Vagina (tissue), 2 donors: ENCODE data around the gene MRPL27. TPM values are rescaled to one million over a fixed set of nuclear protein-coding genes. Genes with fewer than 3 reads are reported as not detected.
"Not testable (repeated sequence)": the region's sequence is repeated elsewhere in the genome, so short reads cannot be mapped to it uniquely, and the experiment has no call there.

Experiments used
- DNase-seq, 2 donors: peaks; one replicate each; pipeline ENCODE4 v3.0.0-alpha.2; 2017; ENCODE audit errors: extremely low spot score in 2 of 2
- H3K27ac ChIP-seq: fragments of 200-600 bp; sonication (generic); one replicate; pipeline ENCODE4 v1.5.1; 2019
- H3K27me3 ChIP-seq: fragments of 200-600 bp; sonication (generic); one replicate; pipeline ENCODE4 v1.5.1; 2019
- H3K36me3 ChIP-seq, 2 donors: fragments of 200-600 bp; sonication (generic); one replicate each; pipeline ENCODE4 v1.5.1; 2017 to 2019
- H3K4me1 ChIP-seq: fragments of 200-600 bp; sonication (generic); one replicate; pipeline ENCODE4 v1.5.1; 2019
- H3K4me3 ChIP-seq, 2 donors: fragments of 200-600 bp; sonication (generic); 1 replicate in 1 of 2; 2 replicates in 1 of 2; pipeline ENCODE4 v1.5.1; 2016 to 2019
- H3K9me3 ChIP-seq: fragments of 200-600 bp; sonication (generic); one replicate; pipeline ENCODE4 v1.5.1; 2019
- POLR2A ChIP-seq, 2 donors: fragments of 450-650 bp; IDR thresholded peaks; one replicate each; pipeline ENCODE4 v1.6.1; 2017; ENCODE audit warnings: antibody characterized with exemption in 2 of 2, mild to moderate bottlenecking in 2 of 2, moderate library complexity in 2 of 2
- POLR2AphosphoS5 ChIP-seq, 2 donors: sonication (generic); formaldehyde crosslinking; IDR thresholded peaks; one replicate each; pipeline ENCODE4 v1.9.0; 2017; ENCODE audit warnings: antibody characterized with exemption in 2 of 2, mild to moderate bottlenecking in 2 of 2, low read depth in 1 of 2; ENCODE audit not compliant: insufficient read depth in 1 of 2
- intact Hi-C: fragments of 100-400 bp; cut with DNase I; formaldehyde crosslinking; loops from one replicate; pipeline ENCODE4 v1.15.1; 2023
- total RNA-seq: library from RNA; depleted of rRNA; stranded (reverse); fragments of >200 nt; gene quantifications from one replicate; pipeline ENCODE4 v1.2.3, GENCODE V29; 2016
- TF ChIP-seq, protein P1 (sequence below), 3 experiments: fragments of 450-650 bp in 2 of 3; fragments of 200-600 bp in 1 of 3; sonication (generic) in 1 of 3; IDR thresholded peaks; one replicate each; pipeline ENCODE4 v1.5.1; 2017 to 2019; ENCODE audit warnings: antibody characterized with exemption in 3 of 3, mild to moderate bottlenecking in 2 of 3, moderate library complexity in 2 of 3

MRPL27 gene
- total RNA-seq, 1 donor from 2014 or later = 41.7 TPM

DNA sequence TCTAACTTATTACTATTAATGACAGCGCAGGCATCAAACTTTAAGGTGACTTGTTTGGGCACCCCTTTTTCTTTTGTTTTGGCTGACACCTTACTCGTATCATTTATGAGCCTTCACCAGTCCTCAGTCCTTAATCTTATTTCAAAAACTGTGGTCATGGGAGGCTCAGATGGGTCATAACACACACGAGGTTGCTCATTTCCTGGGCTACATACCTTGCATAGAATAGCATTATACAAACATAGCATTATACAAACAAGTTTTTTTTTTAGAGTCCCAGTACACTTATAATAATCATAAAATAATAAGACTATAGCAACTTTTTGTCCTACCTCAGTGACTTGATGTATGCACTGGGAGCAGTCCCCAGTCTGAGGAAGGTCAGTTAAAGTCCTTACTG is 41.8 kb upstream of the MRPL27 start:
- Histone ChIP-seq H3K4me1 (no peaks in the 10 kb centered on the region), H3K27ac (no peak overlapping the region), H3K4me3 (no peak overlapping the region), H3K9me3 (no peaks in the 10 kb centered on the region), H3K27me3 (no peaks in the 10 kb centered on the region), H3K36me3 (no peaks in the 10 kb centered on the region)
- TF ChIP-seq, protein P1, sequence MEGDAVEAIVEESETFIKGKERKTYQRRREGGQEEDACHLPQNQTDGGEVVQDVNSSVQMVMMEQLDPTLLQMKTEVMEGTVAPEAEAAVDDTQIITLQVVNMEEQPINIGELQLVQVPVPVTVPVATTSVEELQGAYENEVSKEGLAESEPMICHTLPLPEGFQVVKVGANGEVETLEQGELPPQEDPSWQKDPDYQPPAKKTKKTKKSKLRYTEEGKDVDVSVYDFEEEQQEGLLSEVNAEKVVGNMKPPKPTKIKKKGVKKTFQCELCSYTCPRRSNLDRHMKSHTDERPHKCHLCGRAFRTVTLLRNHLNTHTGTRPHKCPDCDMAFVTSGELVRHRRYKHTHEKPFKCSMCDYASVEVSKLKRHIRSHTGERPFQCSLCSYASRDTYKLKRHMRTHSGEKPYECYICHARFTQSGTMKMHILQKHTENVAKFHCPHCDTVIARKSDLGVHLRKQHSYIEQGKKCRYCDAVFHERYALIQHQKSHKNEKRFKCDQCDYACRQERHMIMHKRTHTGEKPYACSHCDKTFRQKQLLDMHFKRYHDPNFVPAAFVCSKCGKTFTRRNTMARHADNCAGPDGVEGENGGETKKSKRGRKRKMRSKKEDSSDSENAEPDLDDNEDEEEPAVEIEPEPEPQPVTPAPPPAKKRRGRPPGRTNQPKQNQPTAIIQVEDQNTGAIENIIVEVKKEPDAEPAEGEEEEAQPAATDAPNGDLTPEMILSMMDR (IDR thresholded peaks at IDR 0.05) = no peak
- TF ChIP-seq POLR2A (IDR thresholded peaks at IDR 0.05) (no peak), POLR2AphosphoS5 (IDR thresholded peaks at IDR 0.05; ENCODE audit: insufficient read depth in 1 of 2, low read depth in 1 of 2) (no peak)
- intact Hi-C loops = no loop called here
- no peak for DNase-seq

- Histone ChIP-seq H3K9me3 (no peaks in the 10 kb centered on the region), H3K4me3 (no peak overlapping the region), H3K36me3 (no peaks in the 10 kb centered on the region), H3K27ac (no peak overlapping the region), H3K27me3 (no peaks in the 10 kb centered on the region), H3K4me1 (no peaks in the 10 kb centered on the region)
- TF ChIP-seq POLR2A (IDR thresholded peaks at IDR 0.05) = no peak
- TF ChIP-seq, protein P1 (IDR thresholded peaks at IDR 0.05) = no peak
- TF ChIP-seq POLR2AphosphoS5 (IDR thresholded peaks at IDR 0.05; ENCODE audit: insufficient read depth in 1 of 2, low read depth in 1 of 2) = no peak
- no peak for DNase-seq
- intact Hi-C loops = no loop called here
These were observed 39.3 kb upstream of the MRPL27 start for GRCh38 chr17:50412188-50412732.

DNA sequence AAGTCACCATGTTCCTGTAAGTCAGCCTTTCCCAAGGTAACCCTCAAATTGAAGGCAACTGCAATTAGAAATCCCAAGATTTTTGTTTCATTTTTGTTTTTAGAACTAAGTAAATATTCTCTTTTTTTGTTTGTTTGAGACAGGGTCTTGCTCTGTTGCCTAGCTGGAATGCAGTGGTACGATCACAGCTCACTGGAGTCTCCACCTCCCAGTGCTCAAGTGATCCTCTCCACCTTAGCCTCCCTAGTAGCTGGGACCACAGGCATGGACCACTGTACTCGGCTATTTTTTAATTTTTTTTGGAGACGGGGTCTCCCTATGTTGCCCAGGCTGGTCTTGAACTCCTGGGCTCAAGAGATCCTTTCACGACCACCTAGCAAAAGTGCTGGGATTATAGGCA is 34.9 kb upstream of the MRPL27 start:
- no peak for DNase-seq
- Histone ChIP-seq H3K9me3 (no peaks in the 10 kb centered on the region), H3K4me3 (no peak overlapping the region), H3K27me3 (no peaks in the 10 kb centered on the region), H3K4me1 (no peaks in the 10 kb centered on the region), H3K36me3 (no peaks in the 10 kb centered on the region), H3K27ac (no peak overlapping the region)
- intact Hi-C loops = no loop called here
- no peak for TF ChIP-seq POLR2AphosphoS5 (IDR thresholded peaks at IDR 0.05; ENCODE audit: insufficient read depth in 1 of 2, low read depth in 1 of 2)
- no peak for TF ChIP-seq POLR2A (IDR thresholded peaks at IDR 0.05)
- TF ChIP-seq, protein P1 (IDR thresholded peaks at IDR 0.05) = no peak

- TF ChIP-seq, protein P1 (IDR thresholded peaks at IDR 0.05) = no peak
- TF ChIP-seq POLR2AphosphoS5 (IDR thresholded peaks at IDR 0.05; ENCODE audit: insufficient read depth in 1 of 2, low read depth in 1 of 2) (no peak), POLR2A (IDR thresholded peaks at IDR 0.05) (no peak)
- no peaks in the 10 kb centered on the region for H3K27me3 ChIP-seq
- H3K4me1 ChIP-seq = no peaks in the 10 kb centered on the region
- no peaks in the 10 kb centered on the region for H3K9me3 ChIP-seq
- no peak for DNase-seq
- H3K27ac ChIP-seq = no peak overlapping the region
- intact Hi-C loops = no loop called here
- H3K4me3 ChIP-seq = no peak overlapping the region
- no peaks in the 10 kb centered on the region for H3K36me3 ChIP-seq
These were observed 33.6 kb upstream of the MRPL27 start for GRCh38 chr17:50406578-50406977.

- H3K36me3 ChIP-seq, H3K9me3 ChIP-seq, H3K27me3 ChIP-seq, intact Hi-C loops, DNase-seq, H3K4me1 ChIP-seq, H3K27ac ChIP-seq, H3K4me3 ChIP-seq: not testable (repeated sequence)
These were observed 32.4 kb upstream of the MRPL27 start for GRCh38 chr17:50405351-50405750.

DNA sequence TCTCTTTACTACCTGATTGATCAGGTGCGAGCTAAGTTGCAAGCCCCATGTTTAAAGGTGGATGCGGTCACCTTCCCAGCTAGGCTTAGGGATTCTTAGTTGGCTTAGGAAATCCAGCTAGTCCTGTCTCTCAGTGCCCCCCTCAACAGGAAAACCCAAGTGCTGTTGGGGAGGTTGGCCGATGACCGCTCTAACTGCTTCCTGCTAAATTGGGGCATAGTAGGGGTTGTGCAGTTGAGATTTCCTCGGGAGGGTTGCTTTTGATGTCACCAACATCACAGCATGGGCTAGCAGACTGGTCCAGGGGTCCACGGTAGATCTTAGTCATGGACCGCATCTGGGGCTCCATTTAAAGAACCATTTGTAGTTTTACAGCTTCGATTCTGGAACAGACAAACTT is 26.6 kb upstream of the MRPL27 start:
- DNase-seq, H3K27me3 ChIP-seq, H3K27ac ChIP-seq, H3K36me3 ChIP-seq, H3K9me3 ChIP-seq, H3K4me3 ChIP-seq, intact Hi-C loops: not testable (repeated sequence)
- H3K4me1 ChIP-seq = peaks cover 28% of the 10 kb centered on the region

GRCh38 chr17:50398672-50399071 is 25.7 kb upstream of the MRPL27 start:
- intact Hi-C loops, DNase-seq, H3K27me3 ChIP-seq, H3K4me3 ChIP-seq, H3K27ac ChIP-seq, H3K9me3 ChIP-seq: not testable (repeated sequence)
- H3K4me1 ChIP-seq = peaks cover 34% of the 10 kb centered on the region
- H3K36me3 ChIP-seq = peaks cover 0 to 14% of the 10 kb centered on the region in 2 donors
